NCI-H187 (cell line): ENCODE data around the gene CRBN.

Experiments used
- DNase-seq, 2 experiments: peaks; one replicate each; lab custom pipeline; 2025; lab: John Stamatoyannopoulos, UW

Gene CRBN

DNA sequence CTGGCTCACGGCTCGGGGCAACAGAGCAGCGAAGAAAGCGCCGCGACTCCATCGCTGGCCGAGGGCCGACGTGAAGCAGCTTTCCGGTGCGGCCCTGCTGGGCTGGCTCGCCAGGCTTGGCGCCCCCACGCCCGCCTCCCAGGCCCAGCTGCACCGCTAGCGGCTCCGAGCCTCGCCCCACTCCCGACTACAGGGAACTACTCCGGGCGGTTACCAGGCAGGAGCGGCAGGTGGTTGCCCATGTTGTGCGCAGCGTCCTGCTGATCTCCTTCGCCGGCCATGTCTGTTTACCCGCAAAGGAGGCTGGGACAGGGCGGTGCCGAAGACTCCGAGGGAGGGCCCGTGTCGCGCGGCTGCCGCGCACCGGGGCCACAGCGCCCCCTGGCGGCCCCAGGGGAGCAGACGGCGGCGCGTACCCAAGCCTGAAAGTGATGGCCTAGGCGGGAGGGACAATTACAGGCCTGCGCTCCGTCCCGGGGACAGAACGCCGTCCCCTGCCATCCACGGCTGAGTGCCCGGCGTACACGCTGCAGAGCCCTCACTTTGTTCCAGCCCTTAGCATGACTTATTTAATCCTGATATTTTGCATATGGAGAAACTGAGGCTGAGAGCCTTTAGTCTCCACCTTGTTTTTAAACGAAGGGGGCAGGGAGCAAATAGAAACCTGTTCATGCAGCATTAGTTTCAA is at the start of gene CRBN:
CRBN (minus strand) TSS at position 285 of the 688 bp plus-strand sequence; CDS start at position 281, 4 bp downstream.
- peak in 1 of 2 experiments; percentile 45 for DNase-seq

GRCh38 chr3:3227640-3228039 is 48.1 kb upstream of the CRBN start:
- no peak for DNase-seq

GRCh38 chr3:3221528-3221927 is 42.0 kb upstream of the CRBN start:
- DNase-seq: no peak

DNA sequence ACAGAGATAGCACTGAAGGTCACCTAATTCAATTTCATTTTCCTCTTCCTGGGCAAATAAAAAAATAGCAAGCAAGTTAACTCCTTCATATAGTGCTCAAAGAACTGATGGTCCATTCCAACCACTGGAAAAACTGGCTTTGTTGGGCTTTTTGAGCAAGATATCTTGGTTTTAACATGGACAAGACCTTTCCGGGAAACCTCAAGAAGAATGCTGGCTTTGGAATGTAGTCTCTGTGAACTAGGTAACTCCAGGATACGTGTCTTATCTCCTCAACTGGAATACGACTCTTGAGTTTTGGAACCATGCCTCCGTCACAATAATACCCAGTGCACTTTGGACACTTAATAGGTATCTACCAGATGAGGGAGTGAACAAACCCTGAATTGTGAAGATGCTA is 36.9 kb upstream of the CRBN start:
- no peak for DNase-seq

- DNase-seq: no peak
These were observed 33.4 kb upstream of the CRBN start for GRCh38 chr3:3212781-3213440.

DNA sequence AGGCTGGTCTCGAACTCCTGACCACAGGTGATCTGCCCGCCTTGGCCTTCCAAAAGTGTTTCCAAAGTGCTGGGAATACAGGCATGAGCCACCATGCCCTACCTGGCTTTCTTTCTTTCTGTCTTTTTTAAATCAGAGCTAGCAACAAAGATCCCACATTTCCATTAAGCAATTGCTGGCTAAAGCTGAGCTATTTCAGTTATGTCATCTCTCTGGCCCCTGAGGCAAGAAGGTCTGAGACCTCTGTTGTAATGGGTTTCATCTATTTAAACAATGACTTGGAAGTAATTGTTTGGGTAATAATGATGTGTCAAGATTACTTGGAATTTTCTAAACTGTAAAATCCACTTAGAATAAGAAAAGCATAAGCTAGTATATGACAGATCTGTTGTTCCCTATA is 30.2 kb upstream of the CRBN start:
- no peak for DNase-seq

GRCh38 chr3:3209057-3209456 is 29.6 kb upstream of the CRBN start:
- no peak for DNase-seq

DNA sequence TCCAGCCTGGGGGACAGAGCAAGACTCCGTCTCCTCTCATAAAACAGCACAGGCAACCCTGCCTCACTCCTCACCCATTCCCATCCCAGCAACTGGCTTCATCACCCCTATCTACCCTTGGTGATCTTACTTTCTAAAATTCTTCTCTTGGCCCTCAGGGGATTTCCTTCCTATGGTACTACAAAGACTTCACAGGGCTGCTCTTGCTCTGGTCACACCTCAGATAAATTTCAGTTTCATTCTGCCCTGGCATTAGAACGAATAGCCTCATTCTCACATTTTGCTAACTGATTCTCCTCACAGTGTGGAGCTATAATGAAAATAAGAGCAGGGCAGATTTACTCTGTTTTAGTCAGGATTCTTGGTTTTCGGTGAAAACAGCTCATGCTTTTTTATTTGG is 22.1 kb upstream of the CRBN start:
- DNase-seq: no peak

DNA sequence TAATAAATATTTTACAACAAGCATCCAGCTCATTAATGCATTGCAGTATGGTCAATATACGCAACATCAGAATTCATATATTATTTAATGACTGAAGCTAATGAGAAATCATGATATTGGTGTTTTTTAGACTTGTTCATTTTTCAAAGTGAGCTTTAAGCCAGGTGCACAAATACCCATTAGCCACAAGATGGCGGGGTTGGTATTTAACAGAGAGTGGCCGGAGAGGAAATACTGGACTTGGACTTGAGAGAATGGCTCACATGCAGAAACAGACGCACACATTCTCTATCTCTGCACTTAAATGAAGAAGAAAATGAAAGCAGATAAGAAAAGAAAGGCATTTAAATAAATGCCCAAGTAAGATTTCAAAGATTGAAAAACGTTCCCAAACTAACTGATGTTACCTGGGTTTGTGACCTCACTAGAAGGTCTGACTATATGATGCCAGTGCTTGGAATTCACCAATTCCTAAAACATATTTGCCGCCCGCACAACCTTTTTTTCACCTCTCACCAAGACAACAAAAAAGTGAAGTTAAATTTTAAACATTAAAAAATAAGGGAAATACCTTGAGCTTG is 21.2 kb upstream of the CRBN start:
- DNase-seq: peak in 1 of 2 experiments; percentile 4

DNA sequence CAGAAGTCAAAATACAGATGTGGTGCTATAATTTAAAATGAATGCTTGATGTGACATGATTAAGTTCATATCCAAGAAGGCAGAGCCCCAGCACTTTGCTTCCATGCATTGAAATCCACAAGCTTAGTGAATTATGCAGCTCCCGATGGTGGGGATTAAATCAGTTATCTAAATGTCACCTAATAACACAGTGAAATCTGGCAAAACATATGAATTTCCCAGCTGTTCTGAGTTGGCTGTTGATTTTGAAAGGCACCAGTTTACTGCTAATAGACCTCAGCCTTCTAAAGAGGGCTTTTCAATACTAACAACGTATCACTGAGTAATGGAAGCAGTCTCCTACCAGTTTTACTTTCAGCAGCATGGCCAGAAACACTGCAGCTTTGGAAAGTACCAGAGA is 19.8 kb upstream of the CRBN start:
- no peak for DNase-seq

GRCh38 chr3:3196148-3196861 is 16.8 kb upstream of the CRBN start:
- no peak for DNase-seq

DNA sequence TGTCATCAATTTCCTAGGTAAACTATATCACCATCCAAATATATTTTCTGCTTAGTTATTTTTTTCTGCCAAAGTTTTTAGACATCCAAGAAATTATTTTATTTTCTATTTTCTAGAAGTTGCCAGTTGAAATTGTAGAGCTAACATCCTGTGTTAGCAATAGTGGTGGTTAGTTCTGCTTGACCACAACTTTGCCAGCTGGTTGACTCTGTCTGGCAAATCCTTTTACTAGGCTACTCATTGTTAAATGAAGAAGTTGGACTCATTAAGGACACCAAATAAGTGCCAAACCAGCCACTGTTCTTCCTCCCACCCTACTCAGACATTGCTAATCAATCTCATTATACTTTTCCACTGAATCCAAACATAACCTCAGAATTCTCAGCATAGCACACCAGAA is 15.4 kb upstream of the CRBN start:
- no peak for DNase-seq

DNA sequence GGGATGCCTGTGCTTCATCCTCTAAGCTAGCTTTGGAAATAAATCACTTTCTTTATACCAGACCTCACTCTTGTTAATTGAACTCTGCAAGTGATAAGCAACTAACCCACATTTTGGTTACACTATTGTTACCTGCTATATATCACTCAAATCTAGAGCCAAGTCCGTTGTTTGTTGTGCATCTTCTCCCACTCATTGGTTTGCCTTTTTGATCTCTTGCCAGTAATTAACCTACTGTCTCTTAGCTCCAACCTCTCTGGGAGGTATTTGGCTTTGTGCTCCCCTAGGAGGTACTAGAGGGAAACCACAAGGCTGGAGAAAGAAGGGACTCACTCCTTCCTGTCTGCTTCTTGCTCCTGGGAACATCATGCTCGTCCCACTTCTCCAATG is 12.8 kb upstream of the CRBN start:
- no peak for DNase-seq

DNA sequence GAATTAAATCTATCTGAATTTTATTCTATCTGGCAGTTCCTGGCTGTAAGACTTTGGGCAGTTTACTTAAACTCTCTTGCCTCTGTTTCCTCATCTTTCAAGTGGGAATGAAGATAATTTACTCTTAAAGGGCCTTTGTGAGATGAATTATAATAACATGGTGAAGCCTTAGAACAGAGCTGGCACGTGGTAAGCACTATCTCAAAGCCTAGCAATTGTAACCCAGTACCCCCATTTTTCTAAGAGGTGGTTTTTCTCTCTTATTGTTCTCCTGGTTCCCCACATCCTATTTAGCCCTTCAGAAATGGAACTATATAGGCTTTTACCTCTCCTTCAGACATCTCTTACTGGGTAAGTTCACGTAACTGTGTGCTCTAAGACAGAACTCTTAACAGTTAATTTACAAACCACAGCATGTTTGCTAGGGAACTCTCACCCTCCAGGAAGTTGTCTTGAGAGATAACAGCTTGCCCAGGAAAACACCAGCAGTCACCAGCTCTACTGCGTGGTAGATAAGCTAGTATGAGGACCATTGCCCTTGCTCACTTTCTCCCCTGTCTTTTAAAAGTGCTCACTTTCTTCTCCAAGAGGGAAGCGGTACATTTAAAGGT is 12.3 kb upstream of the CRBN start:
- DNase-seq: no peak

- DNase-seq: no peak
These were observed 10.5 kb upstream of the CRBN start for GRCh38 chr3:3189961-3190360.

DNA sequence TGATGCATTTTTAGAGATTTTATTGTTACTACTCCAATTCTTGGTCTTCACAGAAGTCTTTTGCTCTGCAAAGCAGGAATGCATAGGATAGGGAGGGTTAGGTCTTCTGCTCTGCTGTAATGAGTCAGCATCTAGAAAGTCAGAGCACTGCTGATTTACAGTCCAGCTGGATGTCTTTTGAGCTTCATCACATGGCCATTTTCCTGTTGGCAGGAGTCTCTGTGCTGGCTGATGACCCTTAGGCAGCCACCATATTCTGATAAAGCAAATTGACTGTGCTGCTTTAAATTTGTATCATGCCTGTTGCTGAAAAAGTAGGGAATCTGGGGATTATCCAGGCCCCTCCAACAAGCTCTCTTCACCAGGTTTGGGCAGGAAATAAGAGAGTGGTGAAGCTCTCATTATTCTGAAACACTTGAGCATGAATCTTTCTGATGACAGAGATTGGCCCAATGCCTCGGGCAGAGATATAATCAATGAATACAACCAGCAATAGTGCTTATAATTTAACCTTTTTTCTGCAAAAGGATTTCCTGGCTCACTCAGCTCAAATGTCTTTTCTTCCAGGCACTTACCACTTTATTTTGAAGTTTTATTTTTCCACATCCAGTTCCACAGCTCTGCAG is 9.7 kb upstream of the CRBN start:
- no peak for DNase-seq

DNA sequence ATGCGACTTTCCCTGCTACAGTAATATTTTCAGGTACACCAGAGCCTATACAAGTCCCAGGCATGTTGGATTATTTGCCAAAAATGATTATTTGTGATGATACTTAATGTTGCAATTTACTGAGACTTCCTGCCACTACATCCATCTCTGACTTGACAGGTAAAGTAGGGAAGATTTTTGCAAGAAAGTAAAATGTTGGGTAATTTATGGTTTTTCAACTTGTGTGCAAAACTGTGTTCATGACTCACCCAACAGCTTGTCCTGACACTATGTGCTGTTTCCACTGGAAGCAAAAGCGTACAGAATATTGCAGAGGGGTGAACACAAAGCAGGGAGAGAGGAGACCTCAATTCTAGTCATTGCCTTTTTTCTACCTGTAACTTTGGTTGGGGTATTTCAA is 5.4 kb upstream of the CRBN start:
- DNase-seq: no peak

DNA sequence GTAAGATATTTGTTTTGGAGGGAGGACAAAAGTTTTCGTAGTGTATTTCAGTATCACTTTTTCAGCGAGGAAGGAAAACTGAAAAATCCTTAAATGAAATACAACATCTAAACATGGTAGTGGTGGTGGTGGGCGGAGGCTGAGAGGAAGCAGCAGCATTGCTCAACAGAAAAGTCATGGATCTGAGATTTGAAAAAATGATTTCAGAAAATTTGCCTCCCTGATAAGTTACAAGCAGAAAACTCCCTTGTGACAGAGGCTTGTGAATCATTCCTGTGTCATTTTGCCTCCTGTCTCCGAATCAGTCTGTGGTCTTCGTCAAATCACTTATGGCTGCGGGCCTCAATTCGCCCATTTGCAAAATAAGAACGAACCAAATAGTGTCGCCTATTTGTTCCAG is 965 bp upstream of the CRBN start:
- no peak for DNase-seq

GRCh38 chr3:3178498-3179328 is 778 bp downstream of the CRBN start:
- DNase-seq: no peak

DNA sequence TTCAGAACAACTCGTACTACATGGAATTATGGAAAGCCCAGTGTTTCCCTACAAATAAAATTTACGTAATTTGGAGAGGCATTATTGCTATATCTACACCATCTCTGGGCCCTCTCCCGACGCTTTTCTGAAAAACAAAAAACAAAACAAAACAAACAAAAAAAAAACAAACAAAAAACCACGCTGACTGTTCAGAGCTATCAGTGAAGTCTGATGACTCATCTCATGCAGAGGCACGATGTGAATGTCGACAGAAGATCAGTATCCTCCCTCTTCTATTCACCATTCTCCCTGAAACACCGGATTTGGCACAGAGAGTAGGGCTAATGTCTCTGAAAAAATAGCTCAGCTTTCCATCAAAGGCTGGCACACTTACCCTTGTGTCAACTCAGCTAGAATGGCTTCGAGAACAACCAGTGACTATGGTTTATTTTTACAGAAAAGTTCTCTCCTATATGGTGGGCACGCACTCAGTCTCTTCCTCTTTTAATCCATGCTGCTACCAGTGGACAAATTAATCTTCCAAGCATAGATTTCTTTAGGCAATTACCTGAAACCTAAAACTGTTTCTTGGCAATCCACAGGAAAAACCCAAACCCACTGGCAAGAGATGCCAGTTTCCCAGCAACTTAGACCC is 1.5 kb downstream of the CRBN start:
- no peak for DNase-seq

DNA sequence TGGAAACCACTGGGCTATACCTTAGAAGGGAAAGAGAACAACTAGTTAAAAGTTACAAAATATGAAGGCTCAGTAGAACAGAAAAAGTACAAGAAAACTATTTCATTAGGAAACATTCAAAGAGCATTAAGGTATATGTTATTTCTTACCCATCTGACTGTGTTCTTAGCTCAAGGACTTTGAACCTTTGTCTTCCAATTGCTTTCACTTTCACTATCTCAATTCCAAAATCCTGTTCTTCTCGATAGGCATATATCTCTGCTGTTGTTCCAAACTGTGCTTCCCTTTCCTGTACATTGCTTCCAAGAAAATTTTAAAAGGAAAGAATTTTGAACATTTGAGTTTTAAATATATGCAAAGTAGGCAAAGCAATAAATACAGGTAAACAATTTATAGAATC is 6.9 kb downstream of the CRBN start:
- no peak for DNase-seq
